Activated CD8-positive, alpha-beta T cell treated with anti-CD3 and anti-CD28 coated beads, Interleukin-2, amount 10 ng/mL, durations not matched to agents 7 days and 5 days (primary cell): ENCODE data around the gene SYCE1. TPM values are rescaled to one million over a fixed set of nuclear protein-coding genes. Genes with fewer than 3 reads are reported as not detected.

Experiments used
- total RNA-seq, 2 experiments: library from RNA; stranded (reverse); gene quantifications; one replicate each; pipeline ENCODE4 v1.2.3, GENCODE V29; 2021

Gene SYCE1
- total RNA-seq, 2 experiments from 2014 or later: 0.21 TPM; not detected in 1

Other genes with a start within 250 kb of the SYCE1 start
- gene CALY, start 228.7 kb downstream of the SYCE1 start, total RNA-seq: not detected
- not detected for gene PRAP1, start 218.2 kb downstream of the SYCE1 start, total RNA-seq
- 10 to 100 TPM; 12.4 to 13.4 TPM for gene FUOM, start 207.6 kb downstream of the SYCE1 start, total RNA-seq
- 10 to 100 TPM; 47.0 to 48.5 TPM for gene ECHS1, start 192.2 kb downstream of the SYCE1 start, total RNA-seq
- gene PAOX, start 186.3 kb downstream of the SYCE1 start, total RNA-seq: 1 to 10 TPM; 5.8 to 6.5 TPM
- 10 to 100 TPM; 51.8 to 54.8 TPM for gene MTG1, start 171.4 kb downstream of the SYCE1 start, total RNA-seq
- gene SPRN, start 141.0 kb downstream of the SYCE1 start, total RNA-seq: not detected
- 1 to 10 TPM; 2.0 to 2.7 TPM for gene SCART1, start 111.6 kb downstream of the SYCE1 start, total RNA-seq
- gene CYP2E1, start 38.2 kb downstream of the SYCE1 start, total RNA-seq: under 1 TPM in 1 of 2 experiments, not detected in 1; 0.13 TPM
- gene FRG2B, start 61.2 kb upstream of the SYCE1 start, total RNA-seq: not detected